Measurements from ENCODE around the gene DHRS9.

Gene DHRS9

GRCh38 chr2:169139145-169139544, 69.8 kb downstream of the DHRS9 start:
- DNase-seq, result no peak

GRCh38 chr2:169139993-169140767, 70.8 kb downstream of the DHRS9 start:
- DNase-seq, result no peak

DNA sequence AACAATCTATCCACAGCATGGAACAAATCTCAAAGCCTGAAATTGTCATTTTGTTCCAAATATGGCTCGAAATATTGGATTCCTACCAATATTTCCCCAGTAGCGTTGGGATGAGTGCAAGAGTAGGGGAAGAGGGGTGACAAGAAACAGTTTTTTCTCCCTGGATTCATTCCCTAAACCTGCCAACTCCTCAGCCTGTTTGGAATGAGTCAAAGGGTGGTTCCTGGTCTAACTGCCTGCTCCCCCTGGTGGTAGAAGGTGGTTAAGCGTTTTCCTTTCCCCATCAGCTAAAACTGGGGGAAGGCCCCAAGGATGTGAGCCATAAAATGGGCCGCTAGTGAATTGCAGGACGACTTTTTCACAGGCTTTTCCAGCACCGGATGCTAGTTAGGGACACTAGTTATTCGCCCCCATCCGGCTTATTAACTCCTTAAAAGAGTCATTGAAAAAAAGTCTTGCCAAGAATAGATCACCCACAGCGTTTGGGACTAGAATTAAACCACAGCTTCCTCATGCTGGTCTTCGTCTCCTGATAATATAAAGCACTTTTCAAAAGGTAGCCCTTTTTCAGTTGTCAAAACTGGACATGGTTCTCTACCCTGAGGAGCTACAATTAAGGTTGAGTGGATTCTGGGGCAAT, 72.5 kb downstream of the DHRS9 start:
- DNase-seq, result no peak

- no peak for DNase-seq
These were observed 74.6 kb downstream of the DHRS9 start for GRCh38 chr2:169143998-169144397.

Measured in SIG-M5 (cell line).